Ammon's horn (tissue), 1 donor: ENCODE measurements around the gene GTF2H2.
"Not testable (repeated sequence)": the region's sequence is repeated elsewhere in the genome, so short reads cannot be mapped to it uniquely, and the experiment has no call there.

Experiments
- DNase-seq: peaks from one replicate; pipeline ENCODE4 v3.0.0-alpha.2; 2016; ENCODE audit warnings: low spot score

Gene GTF2H2

GRCh38 chr5:71067262-71067928 is at the start of gene GTF2H2:
TSS of gene GTF2H2 (minus strand) at chr5:71067676. CDS start at chr5:71062763, 4,913 bp downstream.
- not testable (repeated sequence) for DNase-seq

DNA sequence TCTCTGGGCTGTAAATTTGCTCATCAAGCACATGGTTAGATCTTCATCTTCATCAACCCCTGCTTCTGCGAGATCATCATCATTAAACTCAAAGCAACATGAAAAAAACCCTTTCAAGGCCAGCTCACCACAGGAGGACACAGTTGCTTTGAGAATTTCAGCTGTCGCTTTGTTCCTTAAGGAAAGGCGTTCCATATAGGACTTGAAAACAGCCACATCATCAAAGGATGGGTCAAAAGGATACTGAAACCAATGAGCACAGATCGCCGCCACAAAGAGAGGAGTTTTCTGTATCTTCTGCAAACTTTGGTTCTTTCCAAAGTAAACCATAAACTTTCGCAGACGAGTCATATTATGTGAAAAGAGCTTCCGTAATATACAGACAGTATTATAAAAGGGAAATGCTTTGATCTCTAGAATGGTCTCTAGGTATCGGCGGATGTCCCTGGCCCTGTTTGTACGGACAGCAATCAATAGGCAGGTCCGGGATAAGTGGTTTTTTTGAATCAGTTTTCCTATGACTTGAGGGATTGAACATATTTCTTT is 42.3 kb upstream of the GTF2H2 start:
- not testable (repeated sequence) for DNase-seq

DNA sequence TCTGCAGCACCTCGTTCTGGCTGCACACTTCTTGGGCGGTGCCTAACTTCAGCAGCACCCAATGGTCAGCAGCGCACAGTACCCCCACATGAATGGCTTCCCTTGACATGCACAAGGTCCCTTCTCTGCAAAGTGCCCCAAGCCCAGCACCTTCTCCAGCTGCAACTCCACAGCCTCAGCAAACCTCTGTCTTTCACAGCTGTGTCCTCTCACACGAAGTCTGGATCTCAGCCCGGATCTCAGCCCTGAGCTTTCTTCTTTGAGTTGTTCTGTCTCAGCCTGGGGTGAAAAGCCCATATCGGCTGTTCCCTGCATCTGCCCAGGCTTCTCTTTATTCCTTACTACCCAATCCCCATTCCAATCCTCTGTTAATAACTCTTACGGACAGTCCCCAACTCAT is 32.5 kb upstream of the GTF2H2 start:
- not testable (repeated sequence) for DNase-seq

- not testable (repeated sequence) for DNase-seq
Measured at GRCh38 chr5:71097930-71098203, 30.4 kb upstream of the GTF2H2 start.

GRCh38 chr5:71097173-71097929 is 29.9 kb upstream of the GTF2H2 start:
- not testable (repeated sequence) for DNase-seq

- not testable (repeated sequence) for DNase-seq
Measured at GRCh38 chr5:71089773-71090172, 22.3 kb upstream of the GTF2H2 start.

GRCh38 chr5:71088754-71089153 is 21.3 kb upstream of the GTF2H2 start:
- DNase-seq: not testable (repeated sequence)

DNA sequence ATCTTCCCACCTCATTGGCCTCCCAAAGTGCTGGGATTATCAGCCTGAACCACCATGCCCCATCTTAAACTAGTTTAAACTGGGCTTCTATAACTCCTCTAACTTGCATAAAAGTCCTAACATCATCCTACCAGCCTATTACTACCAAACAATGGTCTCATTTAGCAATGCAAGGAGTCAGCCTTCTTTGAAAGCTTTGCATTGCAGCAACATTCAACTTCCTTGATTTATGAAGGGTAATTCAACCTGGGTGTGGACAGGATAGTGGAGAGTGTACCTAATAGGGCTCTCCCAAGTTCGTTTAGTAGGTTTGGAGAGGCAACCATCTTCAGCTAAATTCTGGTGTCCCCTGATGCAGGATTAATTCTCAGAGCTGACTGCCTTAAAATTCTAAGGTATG is 18.7 kb upstream of the GTF2H2 start:
- DNase-seq: not testable (repeated sequence)

DNA sequence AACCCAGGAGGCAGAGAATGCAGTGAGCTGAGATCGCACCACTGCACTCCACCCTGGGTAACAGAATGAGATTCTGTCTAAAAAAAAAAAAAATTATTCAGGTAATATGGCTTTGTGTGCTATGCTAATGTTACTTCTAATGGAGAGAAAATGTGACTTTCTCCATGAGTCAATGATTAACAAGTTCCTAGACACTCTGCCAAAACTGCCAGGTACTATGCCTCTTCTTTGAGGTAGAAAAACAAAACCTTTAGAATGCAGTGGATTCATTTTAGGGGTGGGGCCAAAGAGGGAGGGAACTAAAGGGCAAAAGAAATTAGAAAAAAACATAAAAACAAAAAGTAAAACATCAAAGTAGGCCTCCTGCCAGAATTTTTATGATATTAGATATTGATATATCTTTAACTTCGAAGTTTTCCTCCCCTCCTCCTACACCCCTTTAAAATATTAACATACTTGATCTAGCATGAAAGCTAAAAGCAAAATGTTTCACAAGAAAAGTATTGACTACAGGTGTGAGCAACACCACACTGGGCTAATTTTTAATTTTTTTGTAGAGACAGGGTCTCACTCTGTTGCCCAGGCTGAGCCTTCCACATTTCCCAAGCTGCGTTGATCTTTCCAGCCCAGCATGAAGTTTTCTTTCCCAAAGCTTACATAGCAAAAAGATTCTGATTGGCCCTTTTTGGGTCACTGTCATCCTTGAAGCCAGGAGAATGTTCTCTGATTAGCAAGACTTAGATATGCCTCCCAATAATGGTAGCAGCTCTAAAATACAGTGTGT is 17.0 kb upstream of the GTF2H2 start:
- DNase-seq: not testable (repeated sequence)

DNA sequence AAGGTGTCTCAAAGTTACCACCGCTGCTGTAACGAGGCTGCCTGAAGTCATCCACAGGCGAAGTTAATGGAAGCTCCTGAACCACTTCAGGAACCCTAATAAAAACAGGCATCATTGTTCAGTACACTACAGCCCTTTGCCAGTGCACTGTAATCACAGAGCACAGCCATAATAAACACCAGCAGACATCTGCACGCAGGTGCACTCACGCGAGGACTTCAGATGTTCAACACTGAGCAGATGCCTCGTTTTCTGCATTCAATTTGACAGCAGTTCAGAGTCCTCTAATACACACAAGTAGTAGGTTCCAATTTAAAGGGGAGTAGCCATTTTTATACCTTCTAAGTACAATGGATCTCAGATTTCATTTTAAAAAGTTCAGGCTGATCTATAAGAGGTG is 15.4 kb upstream of the GTF2H2 start:
- DNase-seq: not testable (repeated sequence)

DNA sequence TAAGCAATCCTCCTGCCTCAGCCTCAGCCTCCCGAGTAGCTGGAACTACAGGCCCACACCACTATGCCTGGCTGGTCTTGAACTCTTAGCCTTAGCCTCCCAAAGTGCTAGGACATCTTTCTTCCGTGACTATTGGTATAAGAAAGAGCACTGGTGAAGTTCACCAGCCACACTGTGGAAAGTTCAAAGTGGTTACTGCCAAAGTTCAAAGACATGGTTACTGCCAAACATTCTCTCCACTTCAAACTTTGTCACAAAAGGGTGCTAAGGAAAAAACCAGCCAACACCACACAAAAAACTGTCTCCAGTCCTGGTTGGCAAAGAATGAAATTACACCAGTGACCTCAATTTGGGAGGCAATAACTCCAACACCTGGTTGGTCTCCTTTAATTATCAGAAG is 14.9 kb upstream of the GTF2H2 start:
- not testable (repeated sequence) for DNase-seq

GRCh38 chr5:71061322-71061721 is 6.2 kb downstream of the GTF2H2 start:
- not testable (repeated sequence) for DNase-seq

DNA sequence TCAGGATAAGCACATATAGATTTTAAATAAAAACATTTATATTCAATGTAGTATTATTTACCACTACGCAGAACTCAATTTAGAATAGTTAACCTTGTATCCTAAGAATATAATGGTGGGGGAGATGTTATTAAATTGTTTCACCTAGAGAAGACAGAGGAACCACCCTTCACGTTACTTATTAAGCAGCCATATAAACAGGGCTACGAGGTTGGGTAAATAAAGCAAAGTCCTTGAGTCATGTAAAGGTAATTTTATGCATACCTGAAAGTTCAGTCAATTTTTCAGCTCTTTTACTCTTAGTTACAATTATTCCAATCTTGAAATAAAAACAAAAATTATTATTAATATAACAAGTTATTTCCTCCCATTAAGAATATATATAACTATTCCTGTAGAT is 8.1 kb downstream of the GTF2H2 start:
- DNase-seq: not testable (repeated sequence)

GRCh38 chr5:71044808-71045207 is 22.7 kb downstream of the GTF2H2 start:
- DNase-seq: not testable (repeated sequence)

DNA sequence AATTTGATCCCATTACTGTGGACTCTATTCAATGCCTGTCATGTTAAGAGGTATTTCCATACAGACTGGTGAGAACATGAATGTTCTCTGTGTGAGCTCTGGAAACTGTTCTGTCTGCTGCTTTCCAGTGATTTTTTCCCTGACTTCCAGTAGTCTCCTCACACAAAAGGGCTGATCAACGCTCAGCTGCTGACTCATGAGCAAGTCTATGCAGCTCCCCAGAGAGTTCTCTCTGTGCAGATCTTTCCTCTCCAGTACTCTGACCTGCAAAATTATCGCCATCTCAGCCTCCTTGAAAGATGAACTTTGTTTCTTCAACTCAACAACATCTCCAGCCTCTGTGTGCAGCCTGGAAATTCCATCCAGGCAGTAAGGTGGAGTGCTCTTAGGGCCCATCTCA is 23.3 kb downstream of the GTF2H2 start:
- DNase-seq: not testable (repeated sequence)

GRCh38 chr5:71031046-71031776 is 36.3 kb downstream of the GTF2H2 start:
- DNase-seq: not testable (repeated sequence)

DNA sequence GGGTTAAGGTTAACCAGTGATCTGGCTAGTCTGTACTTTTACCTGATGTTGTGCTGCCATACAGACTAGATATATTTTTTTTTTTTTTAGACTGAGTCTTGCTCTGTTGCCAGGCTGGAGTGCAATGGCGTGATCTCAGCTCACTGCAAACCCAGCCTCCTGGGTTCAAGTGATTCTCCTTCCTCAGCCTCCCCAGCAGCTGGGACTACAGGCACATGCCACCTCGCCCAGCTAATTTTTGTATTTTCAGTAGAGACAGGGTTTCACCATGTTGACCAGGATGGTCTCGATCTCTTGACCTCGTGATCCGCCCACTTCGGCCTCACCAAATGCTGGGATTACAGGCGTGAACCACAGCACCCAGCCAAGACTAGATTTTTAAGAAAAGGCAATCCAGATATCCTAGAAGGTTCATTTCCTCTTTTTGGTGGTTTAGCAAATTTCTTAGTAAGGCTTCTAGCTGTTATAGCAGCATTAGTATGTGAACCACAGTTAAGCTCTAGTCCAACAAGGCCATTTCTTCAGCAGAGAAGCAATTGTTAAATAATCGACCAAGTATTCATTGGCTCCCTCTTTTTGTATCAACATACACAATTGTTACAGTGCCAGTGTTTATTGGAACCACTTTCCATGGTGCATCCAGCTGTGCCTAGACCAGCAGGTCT is 42.1 kb downstream of the GTF2H2 start, which contains the start of gene NAIP:
TSS of gene NAIP (minus strand) at position 51 of the 665 bp plus-strand sequence. CDS start 12,424 bp downstream, outside the sequence.
- DNase-seq: not testable (repeated sequence)

DNA sequence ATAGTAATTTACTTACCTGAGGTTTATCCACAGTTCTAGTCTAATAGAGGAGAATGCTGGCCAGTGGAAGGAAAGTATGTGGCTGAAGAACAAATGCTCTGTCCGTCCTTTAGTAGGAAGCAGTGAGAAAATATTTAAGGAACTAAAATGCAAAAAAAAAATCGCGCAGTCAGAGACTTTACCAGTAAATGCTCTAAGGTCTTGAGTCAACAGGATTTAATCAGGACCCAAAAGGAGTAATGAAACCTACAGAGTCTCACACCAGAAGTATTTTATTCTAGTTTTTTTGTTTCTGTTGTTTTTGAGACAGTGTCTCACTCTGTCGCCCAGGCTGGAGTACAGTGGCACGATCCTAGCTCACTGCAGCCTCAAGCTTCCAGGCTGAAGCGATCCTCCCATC is 46.8 kb downstream of the GTF2H2 start:
- DNase-seq: not testable (repeated sequence)

- not testable (repeated sequence) for DNase-seq
Measured at GRCh38 chr5:71018376-71019005, 49.0 kb downstream of the GTF2H2 start.

DNA sequence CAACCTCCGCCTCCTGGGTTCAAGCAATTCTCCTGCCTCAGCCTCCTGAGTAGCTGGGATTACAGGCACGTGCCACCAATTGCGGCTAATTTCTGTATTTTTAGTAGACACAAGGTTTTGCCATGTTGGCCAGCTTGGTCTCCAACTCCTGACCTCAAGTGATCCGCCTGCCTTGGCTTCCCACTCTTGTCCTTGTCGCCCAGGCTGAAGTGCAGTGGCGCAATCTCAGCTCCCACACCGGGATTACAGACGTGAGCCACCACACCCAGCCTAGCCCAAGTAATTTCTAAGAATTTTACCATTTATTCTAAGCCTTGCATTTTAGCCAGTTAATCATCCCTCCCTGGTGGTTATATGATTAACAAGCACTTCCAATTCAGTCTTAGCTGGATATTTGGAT is 53.3 kb downstream of the GTF2H2 start:
- no peak for DNase-seq

DNA sequence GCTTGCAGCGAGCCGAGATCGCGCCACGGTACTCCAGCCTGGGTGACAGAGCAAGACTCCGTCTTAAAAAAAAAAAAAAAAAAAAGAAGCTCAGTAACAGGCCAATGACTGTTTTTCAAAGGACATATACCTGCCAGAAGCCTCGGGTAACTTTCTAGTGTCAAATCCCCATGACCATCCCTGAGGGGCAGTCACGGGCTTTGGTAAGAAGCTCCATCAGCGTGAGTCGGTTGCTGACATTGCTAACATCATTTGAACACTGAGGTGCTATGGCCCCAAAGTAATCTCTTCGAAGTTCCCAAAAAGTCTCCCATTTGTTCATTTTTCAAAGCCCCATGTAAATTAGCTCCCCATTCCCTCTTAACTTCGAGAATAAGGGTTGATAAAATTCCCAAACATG is 53.9 kb downstream of the GTF2H2 start:
- no peak for DNase-seq
